Measurements from ENCODE around the gene CPVL.

DNA sequence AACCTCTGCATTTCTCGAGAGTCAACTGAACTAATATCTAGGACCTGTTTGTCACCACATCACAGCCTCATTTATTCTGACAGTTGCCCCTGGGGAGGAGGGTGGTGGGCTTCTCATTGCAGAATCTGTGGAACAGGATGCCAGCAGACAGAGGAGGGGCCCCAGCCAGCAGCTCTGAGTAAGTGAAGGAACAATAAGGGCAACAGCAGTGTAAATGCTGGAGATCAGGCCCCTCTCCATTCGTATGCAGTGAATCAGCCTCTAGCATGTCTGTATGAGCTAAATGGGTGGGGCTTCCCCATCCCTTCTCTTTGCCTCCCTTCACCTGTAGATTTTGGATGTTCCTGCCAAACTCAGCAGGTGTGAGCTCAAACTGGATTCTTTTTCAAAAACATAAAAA lies 7.7 kb upstream of the CPVL start:
- TF ChIP-seq, protein P1, sequence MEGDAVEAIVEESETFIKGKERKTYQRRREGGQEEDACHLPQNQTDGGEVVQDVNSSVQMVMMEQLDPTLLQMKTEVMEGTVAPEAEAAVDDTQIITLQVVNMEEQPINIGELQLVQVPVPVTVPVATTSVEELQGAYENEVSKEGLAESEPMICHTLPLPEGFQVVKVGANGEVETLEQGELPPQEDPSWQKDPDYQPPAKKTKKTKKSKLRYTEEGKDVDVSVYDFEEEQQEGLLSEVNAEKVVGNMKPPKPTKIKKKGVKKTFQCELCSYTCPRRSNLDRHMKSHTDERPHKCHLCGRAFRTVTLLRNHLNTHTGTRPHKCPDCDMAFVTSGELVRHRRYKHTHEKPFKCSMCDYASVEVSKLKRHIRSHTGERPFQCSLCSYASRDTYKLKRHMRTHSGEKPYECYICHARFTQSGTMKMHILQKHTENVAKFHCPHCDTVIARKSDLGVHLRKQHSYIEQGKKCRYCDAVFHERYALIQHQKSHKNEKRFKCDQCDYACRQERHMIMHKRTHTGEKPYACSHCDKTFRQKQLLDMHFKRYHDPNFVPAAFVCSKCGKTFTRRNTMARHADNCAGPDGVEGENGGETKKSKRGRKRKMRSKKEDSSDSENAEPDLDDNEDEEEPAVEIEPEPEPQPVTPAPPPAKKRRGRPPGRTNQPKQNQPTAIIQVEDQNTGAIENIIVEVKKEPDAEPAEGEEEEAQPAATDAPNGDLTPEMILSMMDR (conservative IDR thresholded peaks at IDR 0.05) = no peak
- TF ChIP-seq ZFX (IDR thresholded peaks at IDR 0.05) = no peak

All from C4-2B (cell line).